ENCODE measurements around the gene IL18RAP. TPM values are rescaled to one million over a fixed set of nuclear protein-coding genes. Genes with fewer than 3 reads are reported as not detected.

Gene IL18RAP
- total and polyA plus RNA-seq, 7 donors = 0.68 to 1.4 (median 1.1) TPM; not detected in 3

DNA sequence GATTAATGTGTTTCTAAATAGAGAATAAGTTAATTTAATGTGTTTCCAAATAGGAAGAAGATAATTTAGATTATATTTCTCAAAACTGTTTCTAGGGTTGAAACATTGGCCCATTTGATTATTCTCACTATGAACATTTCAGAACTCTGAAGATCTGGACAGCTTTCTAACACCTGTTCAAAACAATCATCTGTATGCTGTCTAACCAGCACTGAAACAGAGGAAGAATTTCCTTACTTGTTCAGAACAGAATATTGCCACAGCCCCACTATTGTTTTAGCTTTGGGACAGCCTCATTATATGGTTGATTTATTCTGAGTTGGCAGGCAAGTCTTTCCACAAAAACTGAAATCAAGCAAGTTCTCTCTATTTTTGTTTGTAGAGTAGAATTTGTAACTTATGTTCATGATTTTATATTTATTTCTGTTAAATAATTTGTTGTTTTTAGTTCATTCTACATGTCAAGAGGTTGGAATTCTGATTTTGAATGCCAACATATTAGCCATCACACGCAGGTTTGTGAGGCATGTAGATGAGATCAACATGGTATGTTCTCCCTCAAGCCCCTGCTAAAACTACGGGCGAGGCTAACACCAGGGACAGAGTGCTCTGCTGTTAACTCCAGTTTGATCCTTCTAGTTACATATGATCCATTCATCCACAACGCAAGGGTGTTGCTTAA, 11.2 kb downstream of the IL18RAP start:
- no peaks in the 10 kb centered on the region for H3K36me3 ChIP-seq
- H3K4me1 ChIP-seq = no peaks in the 10 kb centered on the region
- whole genome bisulfite sequencing, 2 donors = 96 to 98% methylated on average over 4 of the region's 4 CpGs
- H3K27me3 ChIP-seq = no peaks in the 10 kb centered on the region
- no peaks in the 10 kb centered on the region for H3K9me3 ChIP-seq
- intact Hi-C loops (cut with DNase I) = no loop called here
- TF ChIP-seq POLR2AphosphoS5 (IDR thresholded peaks at IDR 0.05) (no peak), POLR2A (IDR thresholded peaks at IDR 0.05) (no peak), EP300 (IDR thresholded peaks at IDR 0.05) (no peak)
- TF ChIP-seq, protein P1, sequence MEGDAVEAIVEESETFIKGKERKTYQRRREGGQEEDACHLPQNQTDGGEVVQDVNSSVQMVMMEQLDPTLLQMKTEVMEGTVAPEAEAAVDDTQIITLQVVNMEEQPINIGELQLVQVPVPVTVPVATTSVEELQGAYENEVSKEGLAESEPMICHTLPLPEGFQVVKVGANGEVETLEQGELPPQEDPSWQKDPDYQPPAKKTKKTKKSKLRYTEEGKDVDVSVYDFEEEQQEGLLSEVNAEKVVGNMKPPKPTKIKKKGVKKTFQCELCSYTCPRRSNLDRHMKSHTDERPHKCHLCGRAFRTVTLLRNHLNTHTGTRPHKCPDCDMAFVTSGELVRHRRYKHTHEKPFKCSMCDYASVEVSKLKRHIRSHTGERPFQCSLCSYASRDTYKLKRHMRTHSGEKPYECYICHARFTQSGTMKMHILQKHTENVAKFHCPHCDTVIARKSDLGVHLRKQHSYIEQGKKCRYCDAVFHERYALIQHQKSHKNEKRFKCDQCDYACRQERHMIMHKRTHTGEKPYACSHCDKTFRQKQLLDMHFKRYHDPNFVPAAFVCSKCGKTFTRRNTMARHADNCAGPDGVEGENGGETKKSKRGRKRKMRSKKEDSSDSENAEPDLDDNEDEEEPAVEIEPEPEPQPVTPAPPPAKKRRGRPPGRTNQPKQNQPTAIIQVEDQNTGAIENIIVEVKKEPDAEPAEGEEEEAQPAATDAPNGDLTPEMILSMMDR (IDR thresholded peaks at IDR 0.05) = no peak
- no peak overlapping the region for H3K27ac ChIP-seq
- no peak overlapping the region for H3K4me3 ChIP-seq
- DNase-seq = no peak

DNA sequence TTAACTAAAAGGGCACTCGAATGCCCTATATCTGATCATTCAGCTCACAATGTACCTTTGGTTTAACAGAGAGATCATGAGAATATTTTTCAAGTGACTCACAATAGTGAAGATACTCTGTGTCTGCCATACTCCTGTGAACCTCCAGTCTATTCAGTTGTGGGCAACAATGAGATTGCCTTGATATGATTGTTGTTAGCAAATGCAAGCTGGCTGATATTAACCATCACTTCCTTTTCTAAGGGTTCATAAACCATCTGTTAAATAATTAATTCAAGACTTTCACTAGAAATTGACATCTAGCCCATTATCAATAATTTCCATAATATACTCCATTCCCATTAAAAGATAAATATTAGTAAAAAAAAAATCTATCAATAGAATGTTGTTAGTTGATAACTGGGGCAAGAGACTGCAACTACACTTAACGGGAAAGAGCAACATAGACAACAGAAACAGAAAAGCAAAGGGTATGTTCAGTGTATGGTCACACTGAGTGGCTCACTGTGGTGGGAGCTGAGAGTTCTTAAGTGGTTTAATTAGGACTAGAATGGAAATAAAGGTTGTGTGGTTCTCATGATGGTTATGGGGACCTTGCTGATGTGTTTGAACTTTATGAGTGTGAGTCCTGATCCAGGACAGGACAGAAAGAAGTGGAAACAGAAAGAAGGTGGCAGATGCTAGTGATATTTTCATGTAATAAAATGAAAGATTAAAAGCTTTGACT, 11.9 kb downstream of the IL18RAP start:
- Histone ChIP-seq H3K27ac (no peak overlapping the region), H3K4me1 (no peaks in the 10 kb centered on the region), H3K9me3 (no peaks in the 10 kb centered on the region), H3K27me3 (no peaks in the 10 kb centered on the region), H3K4me3 (no peak overlapping the region), H3K36me3 (no peaks in the 10 kb centered on the region)
- intact Hi-C loops (cut with DNase I) = no loop called here
- no peak for DNase-seq
- TF ChIP-seq, protein P1 (IDR thresholded peaks at IDR 0.05) = no peak
- TF ChIP-seq EP300 (IDR thresholded peaks at IDR 0.05) = no peak
- TF ChIP-seq POLR2AphosphoS5 (IDR thresholded peaks at IDR 0.05) = no peak
- TF ChIP-seq POLR2A (IDR thresholded peaks at IDR 0.05) = no peak
- 90 to 92% methylated on average over 2 of the region's 2 CpGs for WGBS, 2 donors

DNA sequence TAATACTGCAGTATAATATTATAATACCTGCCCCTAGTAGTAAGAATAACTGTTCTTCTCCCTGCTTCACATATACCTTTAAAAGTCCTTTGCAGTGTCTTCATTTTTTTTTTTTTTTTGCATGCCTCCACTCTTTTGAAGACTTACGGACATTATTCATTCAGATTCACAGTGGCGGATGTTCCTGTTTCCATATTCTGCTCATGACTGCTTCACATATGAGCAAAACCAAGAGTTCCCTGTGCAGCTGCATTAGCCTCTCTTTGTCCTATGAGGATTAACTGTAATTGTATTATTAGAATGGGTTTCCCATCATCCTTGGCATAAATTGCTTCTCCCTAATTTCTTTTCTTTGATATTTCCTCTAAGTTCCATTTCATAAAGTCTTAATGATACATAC, 12.8 kb downstream of the IL18RAP start:
- Histone ChIP-seq H3K4me3 (no peak overlapping the region), H3K27me3 (no peaks in the 10 kb centered on the region), H3K36me3 (no peaks in the 10 kb centered on the region), H3K9me3 (no peaks in the 10 kb centered on the region), H3K4me1 (no peaks in the 10 kb centered on the region), H3K27ac (no peak overlapping the region)
- 73 to 94% methylated on average over 2 of the region's 2 CpGs for whole genome bisulfite sequencing, 2 donors
- DNase-seq = no peak
- intact Hi-C loops (cut with DNase I) = no loop called here
- TF ChIP-seq POLR2AphosphoS5 (IDR thresholded peaks at IDR 0.05) (no peak), EP300 (IDR thresholded peaks at IDR 0.05) (no peak), POLR2A (IDR thresholded peaks at IDR 0.05) (no peak)
- TF ChIP-seq, protein P1 (IDR thresholded peaks at IDR 0.05) = no peak

DNA sequence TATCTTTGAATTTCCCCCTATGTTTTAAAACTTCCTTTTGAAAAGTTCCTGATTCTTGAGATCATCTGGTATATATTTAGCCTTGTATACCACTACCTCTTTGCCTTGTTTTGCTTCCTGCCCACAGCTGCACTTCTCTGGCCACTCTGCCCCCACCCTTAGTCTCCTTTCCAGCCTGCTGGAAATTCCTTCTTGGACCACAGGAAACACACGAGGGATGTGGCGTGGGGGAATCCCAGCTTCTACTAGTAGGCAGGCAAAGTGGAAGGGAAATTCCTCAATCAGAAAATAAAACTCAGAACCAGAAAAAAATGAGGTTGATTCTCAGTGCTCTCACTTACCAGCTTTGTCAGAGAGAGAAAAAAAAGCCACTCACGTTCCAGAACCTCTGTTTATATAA, 13.4 kb downstream of the IL18RAP start:
- no peak overlapping the region for H3K4me3 ChIP-seq
- H3K27ac ChIP-seq = no peak overlapping the region
- no peaks in the 10 kb centered on the region for H3K4me1 ChIP-seq
- TF ChIP-seq, protein P1 (IDR thresholded peaks at IDR 0.05) = no peak
- TF ChIP-seq POLR2A (IDR thresholded peaks at IDR 0.05) (no peak), EP300 (IDR thresholded peaks at IDR 0.05) (no peak), POLR2AphosphoS5 (IDR thresholded peaks at IDR 0.05) (no peak)
- no peaks in the 10 kb centered on the region for H3K27me3 ChIP-seq
- WGBS, 2 donors = 29 to 42% methylated on average over 3 of the region's 3 CpGs
- DNase-seq = no peak
- H3K36me3 ChIP-seq = no peaks in the 10 kb centered on the region
- intact Hi-C loops (cut with DNase I) = no loop called here
- no peaks in the 10 kb centered on the region for H3K9me3 ChIP-seq

All from sigmoid colon (tissue), 7 donors.